ENCODE data around the gene RTTN. TPM values are rescaled to one million over a fixed set of nuclear protein-coding genes. Genes with fewer than 3 reads are reported as not detected.

Gene RTTN
- total RNA-seq, 1 donor from 2014 or later: 52.4 TPM

DNA sequence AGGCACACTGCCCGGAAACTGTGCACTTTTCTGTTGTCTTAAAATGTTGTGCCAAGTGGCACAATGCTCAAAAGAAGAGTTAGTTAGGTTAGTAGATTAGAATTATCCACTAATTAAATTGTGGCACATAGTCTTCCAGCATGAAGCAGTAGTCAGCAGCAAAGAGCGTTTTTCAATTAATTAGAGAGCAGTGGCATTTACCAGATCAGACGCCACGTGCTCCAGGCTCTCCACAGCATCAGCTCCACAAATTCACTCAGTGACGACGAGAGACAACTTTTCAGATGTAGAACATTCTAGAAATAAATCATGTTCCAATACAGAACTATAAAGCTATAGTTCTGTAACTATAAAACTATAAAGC lies 16.4 kb upstream of the RTTN start:
- Mint-ChIP-seq H3K4me3 (no peak overlapping the region), H3K36me3 (no peaks in the 10 kb centered on the region), H3K9me3 (peaks cover 4% of the 10 kb centered on the region), H3K4me1 (peaks cover 14% of the 10 kb centered on the region), H3K27me3 (ENCODE audit: insufficient read depth, low read depth) (peaks cover 4% of the 10 kb centered on the region), H3K27ac (no peak overlapping the region)
- H3K9me3 ChIP-seq (ENCODE audit: low read depth): no peaks in the 10 kb centered on the region
- no peak overlapping the region for H3K9ac ChIP-seq
- TF ChIP-seq EZH2 (IDR thresholded peaks at IDR 0.05) (no peak), EZH2phosphoT487 (IDR thresholded peaks at IDR 0.05) (no peak)
- TF ChIP-seq, protein P1, sequence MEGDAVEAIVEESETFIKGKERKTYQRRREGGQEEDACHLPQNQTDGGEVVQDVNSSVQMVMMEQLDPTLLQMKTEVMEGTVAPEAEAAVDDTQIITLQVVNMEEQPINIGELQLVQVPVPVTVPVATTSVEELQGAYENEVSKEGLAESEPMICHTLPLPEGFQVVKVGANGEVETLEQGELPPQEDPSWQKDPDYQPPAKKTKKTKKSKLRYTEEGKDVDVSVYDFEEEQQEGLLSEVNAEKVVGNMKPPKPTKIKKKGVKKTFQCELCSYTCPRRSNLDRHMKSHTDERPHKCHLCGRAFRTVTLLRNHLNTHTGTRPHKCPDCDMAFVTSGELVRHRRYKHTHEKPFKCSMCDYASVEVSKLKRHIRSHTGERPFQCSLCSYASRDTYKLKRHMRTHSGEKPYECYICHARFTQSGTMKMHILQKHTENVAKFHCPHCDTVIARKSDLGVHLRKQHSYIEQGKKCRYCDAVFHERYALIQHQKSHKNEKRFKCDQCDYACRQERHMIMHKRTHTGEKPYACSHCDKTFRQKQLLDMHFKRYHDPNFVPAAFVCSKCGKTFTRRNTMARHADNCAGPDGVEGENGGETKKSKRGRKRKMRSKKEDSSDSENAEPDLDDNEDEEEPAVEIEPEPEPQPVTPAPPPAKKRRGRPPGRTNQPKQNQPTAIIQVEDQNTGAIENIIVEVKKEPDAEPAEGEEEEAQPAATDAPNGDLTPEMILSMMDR (IDR thresholded peaks at IDR 0.05): no peak
- H4K20me1 ChIP-seq (ENCODE audit: low read depth): no peaks in the 10 kb centered on the region
- no peak for DNase-seq (ENCODE audit: low spot score)
- no peak overlapping the region for H2AFZ ChIP-seq (replicated peaks)
- H3K27me3 ChIP-seq: no peaks in the 10 kb centered on the region
- H3K79me2 ChIP-seq (ENCODE audit: low read depth): no peaks in the 10 kb centered on the region
- H3K4me1 ChIP-seq: peaks cover 14% of the 10 kb centered on the region
- no peak overlapping the region for H3K4me3 ChIP-seq
- H3F3A ChIP-seq (ENCODE audit: low read depth): peaks cover 17% of the 10 kb centered on the region
- peak overlapping the region; percentile 74 for H3K27ac ChIP-seq
- H3K36me3 ChIP-seq: no peaks in the 10 kb centered on the region
- peak overlapping the region; percentile 60 for H3K4me2 ChIP-seq

DNA sequence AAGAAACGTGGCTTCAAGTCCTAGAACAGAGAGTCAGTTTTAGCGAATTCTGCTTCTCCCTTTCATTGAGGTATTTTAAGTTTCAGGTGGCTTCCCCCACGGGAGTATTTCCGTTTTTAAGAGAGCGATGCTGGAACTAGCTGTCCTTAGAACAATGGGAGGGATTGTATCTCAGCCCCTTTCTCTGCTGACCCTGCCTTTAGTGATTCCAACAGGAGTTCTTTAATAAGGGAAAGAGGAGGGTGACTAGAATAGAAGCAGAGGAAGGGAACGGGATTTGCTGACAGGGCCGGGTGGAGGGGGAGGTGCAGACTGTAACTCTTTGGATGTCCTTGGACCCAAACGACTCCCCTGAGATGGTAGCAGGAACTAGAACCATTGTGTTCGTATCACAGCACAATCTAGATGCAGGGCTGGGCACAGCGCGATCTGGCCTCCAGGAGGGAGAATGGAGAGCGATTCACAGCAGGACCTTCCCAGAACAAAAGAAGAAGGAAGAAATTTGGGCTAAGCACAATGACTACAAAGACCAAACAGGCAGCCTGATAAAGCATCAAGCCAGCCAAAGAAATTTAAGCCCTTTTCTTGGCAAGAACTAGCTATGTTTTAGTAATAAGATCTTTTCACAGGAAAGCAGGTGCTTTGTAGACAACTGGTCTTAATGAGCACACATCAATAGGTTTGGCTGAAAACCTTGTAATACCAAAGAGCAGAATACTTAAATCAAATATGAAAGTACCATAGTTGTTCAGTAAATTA lies 15.8 kb upstream of the RTTN start:
- no peaks in the 10 kb centered on the region for H3K36me3 Mint-ChIP-seq
- H3F3A ChIP-seq (ENCODE audit: low read depth): peaks cover 17% of the 10 kb centered on the region
- peaks cover 14% of the 10 kb centered on the region for H3K4me1 ChIP-seq
- H3K9ac ChIP-seq: no peak overlapping the region
- H3K36me3 ChIP-seq: no peaks in the 10 kb centered on the region
- peak; percentile 82 for DNase-seq (ENCODE audit: low spot score)
- H3K27me3 ChIP-seq: no peaks in the 10 kb centered on the region
- no peak for TF ChIP-seq EZH2 (IDR thresholded peaks at IDR 0.05)
- TF ChIP-seq, protein P1 (IDR thresholded peaks at IDR 0.05): peak; percentile 4
- peaks cover 4% of the 10 kb centered on the region for H3K27me3 Mint-ChIP-seq (ENCODE audit: insufficient read depth, low read depth)
- H3K79me2 ChIP-seq (ENCODE audit: low read depth): no peaks in the 10 kb centered on the region
- peak overlapping the region; percentile 60 for H3K4me2 ChIP-seq
- no peaks in the 10 kb centered on the region for H4K20me1 ChIP-seq (ENCODE audit: low read depth)
- H3K4me3 ChIP-seq: no peak overlapping the region
- H3K27ac ChIP-seq: peak overlapping the region; percentile 74
- H3K4me3 Mint-ChIP-seq: peak overlapping the region; percentile 67
- H3K4me1 Mint-ChIP-seq: peaks cover 14% of the 10 kb centered on the region
- H3K9me3 Mint-ChIP-seq: peaks cover 4% of the 10 kb centered on the region
- peak overlapping the region; percentile 23 for H2AFZ ChIP-seq (replicated peaks)
- no peaks in the 10 kb centered on the region for H3K9me3 ChIP-seq (ENCODE audit: low read depth)
- H3K27ac Mint-ChIP-seq: peak overlapping the region; percentile 87

- H3K36me3 ChIP-seq: no peaks in the 10 kb centered on the region
- no peaks in the 10 kb centered on the region for H3K27me3 ChIP-seq
- H3K36me3 Mint-ChIP-seq: no peaks in the 10 kb centered on the region
- no peak overlapping the region for H3K27ac ChIP-seq
- H3K79me2 ChIP-seq (ENCODE audit: low read depth): no peaks in the 10 kb centered on the region
- H2AFZ ChIP-seq (replicated peaks): no peak overlapping the region
- peaks cover 4% of the 10 kb centered on the region for H3K9me3 Mint-ChIP-seq
- no peak overlapping the region for H3K9ac ChIP-seq
- peaks cover 14% of the 10 kb centered on the region for H3K4me1 ChIP-seq
- H3K27me3 Mint-ChIP-seq (ENCODE audit: insufficient read depth, low read depth): peaks cover 4% of the 10 kb centered on the region
- peaks cover 14% of the 10 kb centered on the region for H3K4me1 Mint-ChIP-seq
- no peak overlapping the region for H3K4me3 ChIP-seq
- TF ChIP-seq, protein P1 (IDR thresholded peaks at IDR 0.05): no peak
- TF ChIP-seq EZH2phosphoT487 (IDR thresholded peaks at IDR 0.05) (no peak), EZH2 (IDR thresholded peaks at IDR 0.05) (no peak)
- H4K20me1 ChIP-seq (ENCODE audit: low read depth): no peaks in the 10 kb centered on the region
- peak overlapping the region; percentile 60 for H3K4me2 ChIP-seq
- H3F3A ChIP-seq (ENCODE audit: low read depth): peaks cover 17% of the 10 kb centered on the region
- DNase-seq (ENCODE audit: low spot score): no peak
- no peak overlapping the region for H3K27ac Mint-ChIP-seq
- no peak overlapping the region for H3K4me3 Mint-ChIP-seq
- H3K9me3 ChIP-seq (ENCODE audit: low read depth): no peaks in the 10 kb centered on the region
These were observed 15.1 kb upstream of the RTTN start for GRCh38 chr18:70220628-70221027.

Measured in neural progenitor cell (in vitro differentiated cells).